Measurements from ENCODE around the gene VPREB3.

DNA sequence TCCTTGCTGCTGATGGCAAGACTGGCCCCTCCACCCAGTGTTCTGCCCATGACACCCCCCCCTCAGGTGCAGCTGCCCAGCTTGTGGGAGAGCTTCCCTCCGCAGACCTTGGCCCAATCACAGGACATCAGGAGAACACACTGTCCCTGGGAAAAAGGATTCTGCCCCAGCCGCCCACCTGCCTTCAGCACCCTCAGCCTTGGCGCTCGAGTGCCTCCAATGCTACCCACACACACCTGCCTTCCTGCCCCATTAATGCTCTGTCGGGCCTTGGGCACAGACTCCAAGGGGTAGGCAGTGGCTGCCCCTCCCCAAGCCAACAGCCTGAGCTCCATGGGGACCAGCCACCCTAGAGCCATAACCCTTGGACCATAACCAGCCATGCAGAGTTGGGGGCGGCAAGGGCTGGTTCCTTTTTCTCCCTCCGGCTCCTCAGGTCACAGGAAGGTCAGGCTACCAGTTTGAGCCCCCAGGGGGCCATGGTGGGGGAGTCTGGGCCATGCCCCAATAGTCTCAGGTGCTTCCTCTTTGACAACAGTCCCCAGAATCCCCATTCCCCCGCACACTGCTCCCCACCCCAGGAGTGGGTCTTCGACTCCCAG is 2.0 kb downstream of the VPREB3 start:
- TF ChIP-seq ARNTL (CRISPR knock-in tag; IDR thresholded peaks at IDR 0.05; ENCODE audit: borderline replicate concordance, low read depth) (no peak), CSDC2 (CRISPR knock-in tag; IDR thresholded peaks at IDR 0.05) (no peak), PATZ1 (CRISPR knock-in tag; IDR thresholded peaks at IDR 0.05; ENCODE audit: borderline replicate concordance) (no peak), TOX (CRISPR knock-in tag; IDR thresholded peaks at IDR 0.05; ENCODE audit: borderline replicate concordance) (no peak), CSRNP3 (CRISPR knock-in tag; IDR thresholded peaks at IDR 0.05) (no peak), ZFP3 (CRISPR knock-in tag; IDR thresholded peaks at IDR 0.05) (no peak), GLIS3 (CRISPR knock-in tag; IDR thresholded peaks at IDR 0.05) (no peak), BACH2 (CRISPR knock-in tag; IDR thresholded peaks at IDR 0.05; ENCODE audit: borderline replicate concordance) (no peak)
- TF ChIP-seq, protein P1, sequence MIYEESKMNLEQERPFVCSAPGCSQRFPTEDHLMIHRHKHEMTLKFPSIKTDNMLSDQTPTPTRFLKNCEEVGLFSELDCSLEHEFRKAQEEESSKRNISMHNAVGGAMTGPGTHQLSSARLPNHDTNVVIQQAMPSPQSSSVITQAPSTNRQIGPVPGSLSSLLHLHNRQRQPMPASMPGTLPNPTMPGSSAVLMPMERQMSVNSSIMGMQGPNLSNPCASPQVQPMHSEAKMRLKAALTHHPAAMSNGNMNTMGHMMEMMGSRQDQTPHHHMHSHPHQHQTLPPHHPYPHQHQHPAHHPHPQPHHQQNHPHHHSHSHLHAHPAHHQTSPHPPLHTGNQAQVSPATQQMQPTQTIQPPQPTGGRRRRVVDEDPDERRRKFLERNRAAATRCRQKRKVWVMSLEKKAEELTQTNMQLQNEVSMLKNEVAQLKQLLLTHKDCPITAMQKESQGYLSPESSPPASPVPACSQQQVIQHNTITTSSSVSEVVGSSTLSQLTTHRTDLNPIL (CRISPR knock-in tag; IDR thresholded peaks at IDR 0.05; ENCODE audit: low read depth) = no peak

All from SK-N-SH treated with all-trans-retinoic acid at 6 μM for 48 hours (cell line).